HAP-1 (cell line): ENCODE data around the gene NPC1L1.

ENCODE experiments used
- DNase-seq, 2 experiments: peaks; one replicate each; pipeline ENCODE4 v3.0.0-alpha.2; 2016 to 2020; ENCODE audit warnings: low spot score in 2 of 2
- H3K27me3 ChIP-seq: fragments of 250-450 bp; sonication (Bioruptor Pico); 2 replicates; pipeline ENCODE4 v1.5.1; 2020; ENCODE audit warnings: low read depth, mild to moderate bottlenecking, moderate library complexity
- H3K36me3 ChIP-seq: fragments of 250-450 bp; sonication (Bioruptor Pico); replicated peaks from 2 replicates; pipeline ENCODE4 v1.5.1; 2020; ENCODE audit warnings: mild to moderate bottlenecking
- H3K4me1 ChIP-seq: fragments of 250-450 bp; sonication (Bioruptor Pico); 2 replicates; pipeline ENCODE4 v1.5.1; 2020; ENCODE audit warnings: mild to moderate bottlenecking
- H3K4me3 ChIP-seq: fragments of 250-450 bp; sonication (Bioruptor Pico); 2 replicates; pipeline ENCODE4 v1.5.1; 2020; ENCODE audit warnings: mild to moderate bottlenecking, moderate library complexity
- H3K9me3 ChIP-seq: fragments of 250-450 bp; sonication (Bioruptor Pico); 2 replicates; pipeline ENCODE4 v1.5.1; 2020; ENCODE audit warnings: mild to moderate bottlenecking, moderate library complexity
- in situ Hi-C: fragments of 300-500 bp; cut with MboI; formaldehyde crosslinking; loops from 3 replicates; pipeline ENCODE4 v1.14.3; 2020; ENCODE audit warnings: low sequenced_read_pairs, inconsistent platforms, mixed read lengths

The NPC1L1 gene

GRCh38 chr7:44541028-44541869, at the start of gene NPC1L1:
TSS of gene NPC1L1 (minus strand) at chr7:44541330. CDS start at chr7:44541259, 71 bp downstream.
- H3K27me3 ChIP-seq = no peaks in the 10 kb centered on the region
- DNase-seq = no peak

GRCh38 chr7:44590910-44591309, 49.8 kb upstream of the NPC1L1 start:
- H3K9me3 ChIP-seq = no peaks in the 10 kb centered on the region

More at GRCh38 chr7:44541028-44541869, at the start of gene NPC1L1:
- Histone ChIP-seq H3K9me3 (no peaks in the 10 kb centered on the region), H3K4me3 (no peak within 1 kb of the TSS), H3K36me3 (no peaks in the 10 kb centered on the region), H3K4me1 (no peaks in the 10 kb centered on the region)
- in situ Hi-C loops = no loop called here

GRCh38 chr7:44587843-44588711, 46.9 kb upstream of the NPC1L1 start:
- DNase-seq = peak; percentile 47 to 58
- Histone ChIP-seq H3K36me3 (no peaks in the 10 kb centered on the region), H3K4me1 (no peaks in the 10 kb centered on the region; the same call in 1 of the 2 replicates), H3K9me3 (no peaks in the 10 kb centered on the region), H3K27me3 (no peaks in the 10 kb centered on the region), H3K4me3 (no peak overlapping the region)
- in situ Hi-C loops = loop anchor here (25.0 kb wide), 1 partner anchor 524 kb away; the partner anchor contains the start of gene TBRG4

More at GRCh38 chr7:44590910-44591309, 49.8 kb upstream of the NPC1L1 start:
- no peaks in the 10 kb centered on the region for H3K27me3 ChIP-seq
- no peak for DNase-seq
- no peak overlapping the region for H3K4me3 ChIP-seq
- H3K36me3 ChIP-seq = no peaks in the 10 kb centered on the region
- H3K4me1 ChIP-seq = no peaks in the 10 kb centered on the region
- in situ Hi-C loops = loop anchor here (25.0 kb wide), 1 partner anchor 521 kb away; the partner anchor contains the start of gene TBRG4

GRCh38 chr7:44583146-44583865, 42.2 kb upstream of the NPC1L1 start:
- Histone ChIP-seq H3K9me3 (peaks cover 2% of the 10 kb centered on the region; the same call in 1 of the 2 replicates), H3K27me3 (no peaks in the 10 kb centered on the region), H3K4me3 (peak overlapping the region; percentile 80; the same call in 1 of the 2 replicates), H3K4me1 (peaks cover 12% of the 10 kb centered on the region), H3K36me3 (peaks cover 29% of the 10 kb centered on the region)
- no peak for DNase-seq
- in situ Hi-C loops = loop anchor here (25.0 kb wide), 1 partner anchor 529 kb away; the partner anchor contains the start of gene TBRG4

- peaks cover 2% of the 10 kb centered on the region; the same call in 1 of the 2 replicates for H3K9me3 ChIP-seq
- peak within 1 kb of the TSS; percentile 80 for H3K4me3 ChIP-seq
- H3K27me3 ChIP-seq = no peaks in the 10 kb centered on the region
- peaks cover 34% of the 10 kb centered on the region for H3K36me3 ChIP-seq
- H3K4me1 ChIP-seq = peaks cover 12% of the 10 kb centered on the region
- peak; percentile 99 to 100 for DNase-seq
- in situ Hi-C loops = loop anchor here (25.0 kb wide), 1 partner anchor 530 kb away; the partner anchor contains the start of gene TBRG4
Measured at GRCh38 chr7:44581879-44582603, 40.9 kb upstream of the NPC1L1 start, which contains the start of gene TMED4. TSS of gene TMED4 (minus strand) at chr7:44582231. CDS start at chr7:44582206, 25 bp downstream.

- peak overlapping the region; percentile 80 for H3K4me3 ChIP-seq
- in situ Hi-C loops = loop anchor here (25.0 kb wide), 1 partner anchor 531 kb away; the partner anchor contains the start of gene TBRG4
- DNase-seq = peak in 1 of 2 experiments; percentile 33
- H3K4me1 ChIP-seq = peaks cover 12% of the 10 kb centered on the region
- H3K9me3 ChIP-seq = peaks cover 2% of the 10 kb centered on the region; the same call in 1 of the 2 replicates
- no peaks in the 10 kb centered on the region for H3K27me3 ChIP-seq
- peaks cover 34% of the 10 kb centered on the region for H3K36me3 ChIP-seq
Measured at GRCh38 chr7:44580945-44581878, 40.1 kb upstream of the NPC1L1 start.

GRCh38 chr7:44576228-44576627, 35.1 kb upstream of the NPC1L1 start:
- Histone ChIP-seq H3K36me3 (peaks cover 63% of the 10 kb centered on the region), H3K4me1 (peaks cover 13% of the 10 kb centered on the region), H3K9me3 (no peaks in the 10 kb centered on the region; the same call in 1 of the 2 replicates), H3K4me3 (no peak overlapping the region), H3K27me3 (no peaks in the 10 kb centered on the region)
- no peak for DNase-seq
- in situ Hi-C loops = loop anchor here (25.0 kb wide), 1 partner anchor 536 kb away; the partner anchor contains the start of gene TBRG4

- Histone ChIP-seq H3K27me3 (no peaks in the 10 kb centered on the region), H3K4me3 (no peak overlapping the region), H3K4me1 (peaks cover 6% of the 10 kb centered on the region), H3K9me3 (no peaks in the 10 kb centered on the region), H3K36me3 (peaks cover 66% of the 10 kb centered on the region)
- in situ Hi-C loops = loop anchor here (25.0 kb wide), 1 partner anchor 537 kb away; the partner anchor contains the start of gene TBRG4
- no peak for DNase-seq
Measured at GRCh38 chr7:44575054-44575453, 33.9 kb upstream of the NPC1L1 start.

- H3K27me3 ChIP-seq = no peaks in the 10 kb centered on the region
- no peaks in the 10 kb centered on the region for H3K9me3 ChIP-seq
- H3K36me3 ChIP-seq = peaks cover 66% of the 10 kb centered on the region
- in situ Hi-C loops = no loop called here
- H3K4me1 ChIP-seq = peaks cover 6% of the 10 kb centered on the region
- peak overlapping the region; percentile 85 for H3K4me3 ChIP-seq
- DNase-seq = no peak
Measured at GRCh38 chr7:44574287-44574872, 33.2 kb upstream of the NPC1L1 start.

- peak; percentile 93 to 95 for DNase-seq
- in situ Hi-C loops = no loop called here
- Histone ChIP-seq H3K4me1 (peaks cover 6% of the 10 kb centered on the region), H3K4me3 (peak within 1 kb of the TSS; percentile 85), H3K27me3 (no peaks in the 10 kb centered on the region), H3K36me3 (peaks cover 67% of the 10 kb centered on the region), H3K9me3 (no peaks in the 10 kb centered on the region)
Measured at GRCh38 chr7:44573464-44574286, 32.5 kb upstream of the NPC1L1 start, which contains the start of gene DDX56. TSS of gene DDX56 (minus strand) at chr7:44573908. CDS start at chr7:44573895, 13 bp downstream.
